IMR-90 (cell line): Measurements from ENCODE around the gene SH3BP2. TPM values are rescaled to one million over a fixed set of nuclear protein-coding genes. Genes with fewer than 3 reads are reported as not detected.

Experiments
- ATAC-seq: fragments of 200-7000 bp; cut with Tn5 transposase; 2 replicates; pipeline ENCODE4 v1.9.1; 2020; ENCODE audit warnings: low read depth, mild to moderate bottlenecking, moderate library complexity
- BruUV-seq: library from RNA; stranded (reverse); fragments of 400-500 nt; replicated peaks from 2 replicates; lab custom pipeline; 2021; lab: Mats Ljungman, UMichigan
- CTCF ChIA-PET: fragments of 300-600 bp; formaldehyde crosslinking; extraction: SDS; loops from one replicate; lab custom pipeline; 2021; ENCODE audit warnings: antibody characterized with exemption; lab: Yijun Ruan, JAX
- POLR2A ChIA-PET: fragments of 300-600 bp; sonication (Branson Sonifier 250); formaldehyde crosslinking; loops from one replicate; lab custom pipeline; 2022; ENCODE audit warnings: antibody characterized with exemption; ENCODE audit not compliant: unreplicated experiment; lab: Charles Lee
- DNase-seq: peaks from one replicate; pipeline ENCODE4 v3.0.0; 2013
- H2AFZ ChIP-seq: replicated peaks from 2 replicates; pipeline ENCODE3; 2013; ENCODE audit warnings: low read length, mild to moderate bottlenecking; ENCODE audit not compliant: poor library complexity
- H2AK5ac ChIP-seq: 2 replicates; pipeline ENCODE4 v1.6.1; 2013; ENCODE audit warnings: low read depth, low read length, inconsistent platforms
- H2AK9ac ChIP-seq: replicated peaks from 2 replicates; pipeline ENCODE3; 2013; ENCODE audit warnings: mild to moderate bottlenecking, low read depth, low read length, moderate library complexity; ENCODE audit not compliant: poor library complexity
- H2BK120ac ChIP-seq: 2 replicates; pipeline ENCODE4 v1.6.1; 2013; ENCODE audit warnings: low read depth, low read length, inconsistent platforms
- H2BK15ac ChIP-seq: 3 replicates; pipeline ENCODE4 v1.6.1; 2013; ENCODE audit warnings: low read depth, low read length, inconsistent platforms
- H2BK20ac ChIP-seq: 2 replicates; pipeline ENCODE4 v1.6.1; 2013; ENCODE audit warnings: low read depth, mild to moderate bottlenecking, inconsistent platforms, low read length, moderate library complexity
- H2BK5ac ChIP-seq: 2 replicates; pipeline ENCODE4 v1.6.1; 2013; ENCODE audit warnings: mild to moderate bottlenecking, low read depth, low read length, inconsistent platforms; ENCODE audit not compliant: poor library complexity, severe bottlenecking
- H3K14ac ChIP-seq: replicated peaks from 2 replicates; pipeline ENCODE4 v1.6.1; 2013; ENCODE audit warnings: low read depth, low read length, inconsistent platforms
- H3K18ac ChIP-seq: 2 replicates; pipeline ENCODE4 v1.6.1; 2013; ENCODE audit warnings: low read depth, low read length, control low read depth
- H3K23ac ChIP-seq: 2 replicates; pipeline ENCODE4 v1.6.1; 2013; ENCODE audit warnings: low read depth, low read length, inconsistent platforms
- H3K27ac ChIP-seq: 2 replicates; pipeline ENCODE4 v1.5.1; 2013; ENCODE audit warnings: mild to moderate bottlenecking, control low read depth, low read length; ENCODE audit not compliant: insufficient read depth
- H3K27me3 ChIP-seq: 2 replicates; pipeline ENCODE4 v1.6.1; 2013; ENCODE audit warnings: low read length; ENCODE audit not compliant: control insufficient read depth, insufficient read depth
- H3K36me3 ChIP-seq: 2 replicates; pipeline ENCODE4 v1.6.1; 2013; ENCODE audit warnings: low read length, mixed read lengths; ENCODE audit not compliant: control insufficient read depth, insufficient read depth
- H3K4ac ChIP-seq: 2 replicates; pipeline ENCODE4 v1.6.1; 2013; ENCODE audit warnings: low read depth, low read length, inconsistent platforms
- H3K4me1 ChIP-seq: 2 replicates; pipeline ENCODE4 v1.6.1; 2013; ENCODE audit warnings: low read length, mixed read lengths; ENCODE audit not compliant: control insufficient read depth, insufficient read depth
- H3K4me2 ChIP-seq: 2 replicates; pipeline ENCODE4 v1.6.1; 2013; ENCODE audit warnings: low read depth, mild to moderate bottlenecking, control low read depth, low read length, moderate library complexity
- H3K4me3 ChIP-seq: 2 replicates; pipeline ENCODE4 v1.5.1; 2013; ENCODE audit warnings: low read depth, mild to moderate bottlenecking, control low read depth, low read length, moderate library complexity; ENCODE audit not compliant: insufficient read depth
- H3K56ac ChIP-seq: 2 replicates; pipeline ENCODE4 v1.6.1; 2013; ENCODE audit warnings: low read length, inconsistent platforms; ENCODE audit not compliant: insufficient read depth; ENCODE audit errors: extremely low read depth
- H3K79me1 ChIP-seq, 2 experiments: 2 replicates each; pipeline ENCODE4 v1.6.1; 2013; ENCODE audit warnings: low read length in 2 of 2, inconsistent platforms in 1 of 2, low read depth in 1 of 2
- H3K9ac ChIP-seq: 2 replicates; pipeline ENCODE4 v1.6.1; 2013; ENCODE audit warnings: low read depth, low read length, control low read depth
- H3K9me1 ChIP-seq: 2 replicates; pipeline ENCODE4 v1.6.1; 2013; ENCODE audit warnings: low read length, inconsistent platforms; ENCODE audit not compliant: insufficient read depth
- H3K9me3 ChIP-seq: 2 replicates; pipeline ENCODE4 v1.6.1; 2013; ENCODE audit warnings: low read length; ENCODE audit not compliant: control insufficient read depth, insufficient read depth
- H4K20me1 ChIP-seq: 2 replicates; pipeline ENCODE4 v1.6.1; 2013; ENCODE audit warnings: low read length, inconsistent platforms; ENCODE audit not compliant: insufficient read depth
- H4K5ac ChIP-seq: 2 replicates; pipeline ENCODE4 v1.6.1; 2013; ENCODE audit warnings: mild to moderate bottlenecking, low read depth, low read length, control low read depth
- H4K8ac ChIP-seq, 2 experiments: 2 replicates each; pipeline ENCODE4 v1.6.1; 2013; ENCODE audit warnings: low read depth in 2 of 2, low read length in 2 of 2, control low read depth in 1 of 2, inconsistent platforms in 1 of 2
- H4K91ac ChIP-seq: 2 replicates; pipeline ENCODE4 v1.6.1; 2013; ENCODE audit warnings: low read depth, low read length, inconsistent platforms; ENCODE audit not compliant: insufficient read depth
- BHLHE40 ChIP-seq: fragments of 150-350 bp; IDR thresholded peaks from 2 replicates; pipeline ENCODE4 v1.6.1; 2016; ENCODE audit warnings: mild to moderate bottlenecking, low read depth, low read length
- CHD1 ChIP-seq: IDR thresholded peaks from 2 replicates; pipeline ENCODE4 v1.6.1; 2012; ENCODE audit warnings: low read depth, low read length, improper control_type of control experiment
- FOS ChIP-seq: fragments of 150-350 bp; IDR thresholded peaks from 2 replicates; pipeline ENCODE4 v1.6.1; 2016; ENCODE audit warnings: low read depth, low read length
- MXI1 ChIP-seq: IDR thresholded peaks from 2 replicates; pipeline ENCODE4 v1.6.1; 2012; ENCODE audit warnings: low read depth, mild to moderate bottlenecking, low read length, moderate library complexity, borderline replicate concordance
- NFE2L2 ChIP-seq: fragments of 150-350 bp; IDR thresholded peaks from 2 replicates; pipeline ENCODE4 v1.6.1; 2016; ENCODE audit warnings: low read depth, mild to moderate bottlenecking, low read length
- USF2 ChIP-seq: fragments of 150-350 bp; IDR thresholded peaks from 2 replicates; pipeline ENCODE4 v1.6.1; 2017; ENCODE audit warnings: mild to moderate bottlenecking, antibody characterized with exemption, low read length, low read depth
- WGBS, 2 experiments: methylation state at CpG; one replicate each; pipeline versions ENCODE4 v1.1.5 to v1.1.7; 2013; ENCODE audit warnings: missing lambda C conversion rate in 2 of 2; ENCODE audit not compliant: insufficient read length in 1 of 2; ENCODE audit errors: extremely low coverage in 2 of 2; 5-methylcytosine and 5-hydroxymethylcytosine counted together
- dilution Hi-C: fragments of 300-500 bp; cut with HindIII; formaldehyde crosslinking; loops from one replicate; pipeline ENCODE4 v1.14.3; 2018; ENCODE audit warnings: low sequenced_read_pairs; ENCODE audit not compliant: unreplicated experiment
- in situ Hi-C: fragments of 300-500 bp; cut with MboI; formaldehyde crosslinking; loops from 3 replicates; pipeline ENCODE4 v1.14.3; 2019; ENCODE audit warnings: low sequenced_read_pairs, inconsistent platforms, mixed read lengths
- intact Hi-C: fragments of 100-400 bp; cut with micrococcal nuclease; formaldehyde crosslinking; loops from 2 replicates; pipeline ENCODE4 v1.10.0; 2022
- polyA plus RNA-seq, 3 experiments: library from polyadenylated mRNA; depleted of rRNA; stranded (reverse); fragments of >200 nt; gene quantifications; 2 replicates each; pipeline ENCODE4 v1.2.3, GENCODE V29; 2012; ENCODE audit warnings: low replicate concordance in 1 of 3
- total RNA-seq: library from RNA; depleted of rRNA; stranded (reverse); fragments of >200 nt; gene quantifications from 2 replicates; pipeline ENCODE4 v1.2.3, GENCODE V29; 2012

Gene SH3BP2
- total and polyA plus RNA-seq, 2 of the 4 experiments (the other 2 are of a cell fraction) = 9.0 to 37.2 TPM

DNA sequence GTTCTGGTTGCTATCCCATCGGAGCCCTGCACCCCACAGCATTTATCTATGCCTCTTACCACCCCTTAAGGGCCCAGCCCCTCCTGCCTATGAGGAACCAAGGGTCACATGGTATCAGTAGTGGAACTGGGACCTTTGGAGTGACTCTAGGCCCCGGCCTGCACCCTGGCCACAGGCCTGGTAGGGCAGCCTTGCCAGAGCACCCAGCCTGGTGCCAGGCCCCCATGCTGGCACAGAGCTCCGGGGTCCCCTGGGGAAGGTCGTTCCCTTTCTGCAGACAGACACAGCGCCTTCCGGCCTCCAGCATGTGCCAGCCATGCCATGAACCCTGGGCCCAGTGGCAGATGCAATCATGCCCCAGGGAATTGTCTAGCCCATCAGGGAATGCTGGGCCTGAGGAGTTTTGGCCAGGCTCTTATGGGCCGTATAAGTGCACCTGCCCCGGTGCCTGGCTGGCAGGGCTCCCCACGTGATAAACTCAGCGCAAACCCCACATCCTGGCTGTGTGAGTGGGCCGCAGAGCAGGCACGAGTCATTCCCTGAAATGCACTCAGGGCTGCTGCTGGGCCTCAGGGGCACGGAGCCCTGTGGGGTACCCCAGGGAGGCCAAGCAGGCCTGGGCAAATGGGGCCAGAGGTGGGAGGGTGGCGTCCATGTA is 30.9 kb downstream of the SH3BP2 start:
- H2AFZ ChIP-seq = no peak overlapping the region
- WGBS, 2 experiments = 82% methylated on average over 6 of the region's 14 CpGs; no CpG with 5 or more reads in 1 of the 2 experiments
- H2AK9ac ChIP-seq = no peak overlapping the region
- intact Hi-C loops (no loop called here), dilution Hi-C loops (no loop called here), in situ Hi-C loops (no loop called here)
- no peak overlapping the region for H3K56ac ChIP-seq
- no peak overlapping the region for H2AK5ac ChIP-seq
- H3K9ac ChIP-seq = no peak overlapping the region
- H3K4me3 ChIP-seq = no peak overlapping the region
- no peak overlapping the region for H3K23ac ChIP-seq
- no peaks in the 10 kb centered on the region for H3K27me3 ChIP-seq
- peaks cover 12% of the 10 kb centered on the region; the same call in 1 of the 2 replicates for H4K20me1 ChIP-seq
- H3K14ac ChIP-seq = no peak overlapping the region
- H4K5ac ChIP-seq = no peak overlapping the region
- H3K4me1 ChIP-seq = peaks cover 6% of the 10 kb centered on the region
- H2BK120ac ChIP-seq = no peak overlapping the region
- DNase-seq (no peak), ATAC-seq (no peak)
- H2BK15ac ChIP-seq = no peak overlapping the region
- H3K9me3 ChIP-seq = no peaks in the 10 kb centered on the region
- no peak overlapping the region for H2BK20ac ChIP-seq
- H4K91ac ChIP-seq = no peak overlapping the region
- no peak overlapping the region for H3K18ac ChIP-seq
- ChIA-PET CTCF (no interaction called here), POLR2A (no interaction called here)
- no peak for TF ChIP-seq FOS
- TF ChIP-seq NFE2L2 = no peak
- no peak for TF ChIP-seq CHD1
- no peak for TF ChIP-seq USF2
- TF ChIP-seq MXI1 = no peak
- TF ChIP-seq BHLHE40 = no peak
- no peak overlapping the region for H2BK5ac ChIP-seq
- H3K27ac ChIP-seq = no peak overlapping the region
- no peak overlapping the region for H4K8ac ChIP-seq
- H3K4me2 ChIP-seq = no peak overlapping the region
- H3K9me1 ChIP-seq = peaks cover 30% of the 10 kb centered on the region
- no peak overlapping the region for H3K4ac ChIP-seq
- peaks cover 74% of the 10 kb centered on the region for H3K36me3 ChIP-seq
- peaks cover 17 to 54% of the 10 kb centered on the region in 2 experiments for H3K79me1 ChIP-seq
- BruUV-seq = no TSS peak
